Vagina (tissue), 2 donors: ENCODE data around the gene FRMD4A. TPM values are rescaled to one million over a fixed set of nuclear protein-coding genes. Genes with fewer than 3 reads are reported as not detected.

Experiments used
- DNase-seq, 2 donors: peaks; one replicate each; pipeline ENCODE4 v3.0.0-alpha.2; 2017; ENCODE audit errors: extremely low spot score in 2 of 2
- H3K27ac ChIP-seq: fragments of 200-600 bp; sonication (generic); one replicate; pipeline ENCODE4 v1.5.1; 2019
- H3K27me3 ChIP-seq: fragments of 200-600 bp; sonication (generic); one replicate; pipeline ENCODE4 v1.5.1; 2019
- H3K36me3 ChIP-seq, 2 donors: fragments of 200-600 bp; sonication (generic); one replicate each; pipeline ENCODE4 v1.5.1; 2017 to 2019
- H3K4me1 ChIP-seq: fragments of 200-600 bp; sonication (generic); one replicate; pipeline ENCODE4 v1.5.1; 2019
- H3K4me3 ChIP-seq, 2 donors: fragments of 200-600 bp; sonication (generic); 1 replicate in 1 of 2; 2 replicates in 1 of 2; pipeline ENCODE4 v1.5.1; 2016 to 2019
- H3K9me3 ChIP-seq: fragments of 200-600 bp; sonication (generic); one replicate; pipeline ENCODE4 v1.5.1; 2019
- POLR2A ChIP-seq, 2 donors: fragments of 450-650 bp; IDR thresholded peaks; one replicate each; pipeline ENCODE4 v1.6.1; 2017; ENCODE audit warnings: antibody characterized with exemption in 2 of 2, mild to moderate bottlenecking in 2 of 2, moderate library complexity in 2 of 2
- POLR2AphosphoS5 ChIP-seq, 2 donors: sonication (generic); formaldehyde crosslinking; IDR thresholded peaks; one replicate each; pipeline ENCODE4 v1.9.0; 2017; ENCODE audit warnings: antibody characterized with exemption in 2 of 2, mild to moderate bottlenecking in 2 of 2, low read depth in 1 of 2; ENCODE audit not compliant: insufficient read depth in 1 of 2
- intact Hi-C: fragments of 100-400 bp; cut with DNase I; formaldehyde crosslinking; loops from one replicate; pipeline ENCODE4 v1.15.1; 2023
- total RNA-seq: library from RNA; depleted of rRNA; stranded (reverse); fragments of >200 nt; gene quantifications from one replicate; pipeline ENCODE4 v1.2.3, GENCODE V29; 2016
- TF ChIP-seq, protein P1 (sequence below), 3 experiments: fragments of 450-650 bp in 2 of 3; fragments of 200-600 bp in 1 of 3; sonication (generic) in 1 of 3; IDR thresholded peaks; one replicate each; pipeline ENCODE4 v1.5.1; 2017 to 2019; ENCODE audit warnings: antibody characterized with exemption in 3 of 3, mild to moderate bottlenecking in 2 of 3, moderate library complexity in 2 of 3

The FRMD4A gene
- total RNA-seq, 1 donor from 2014 or later, result 24.8 TPM

DNA sequence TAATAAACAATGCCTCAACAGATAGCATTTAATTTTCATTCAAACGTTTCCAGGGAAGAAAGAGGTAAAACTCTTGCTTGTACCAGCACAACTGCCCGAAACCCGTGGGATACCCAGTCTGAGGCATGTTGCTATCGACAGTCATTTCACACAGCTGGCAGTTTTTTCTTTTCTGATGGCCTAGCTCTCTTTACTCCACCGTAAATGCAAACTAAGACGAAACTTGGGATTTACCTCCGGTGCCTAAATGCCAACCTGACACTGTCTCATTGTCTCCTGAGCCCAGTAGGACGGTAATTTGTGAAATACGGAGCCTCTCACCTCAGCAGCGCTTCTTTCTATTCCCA lies 600.4 kb downstream of the FRMD4A start:
- intact Hi-C loops, result no loop called here
- Histone ChIP-seq H3K4me1 (peaks cover under 1% of the 10 kb centered on the region), H3K27me3 (no peaks in the 10 kb centered on the region), H3K36me3 (no peaks in the 10 kb centered on the region), H3K27ac (no peak overlapping the region), H3K9me3 (no peaks in the 10 kb centered on the region), H3K4me3 (no peak overlapping the region)
- TF ChIP-seq POLR2AphosphoS5 (IDR thresholded peaks at IDR 0.05; ENCODE audit: insufficient read depth in 1 of 2, low read depth in 1 of 2) (no peak), POLR2A (IDR thresholded peaks at IDR 0.05) (no peak)
- TF ChIP-seq, protein P1, sequence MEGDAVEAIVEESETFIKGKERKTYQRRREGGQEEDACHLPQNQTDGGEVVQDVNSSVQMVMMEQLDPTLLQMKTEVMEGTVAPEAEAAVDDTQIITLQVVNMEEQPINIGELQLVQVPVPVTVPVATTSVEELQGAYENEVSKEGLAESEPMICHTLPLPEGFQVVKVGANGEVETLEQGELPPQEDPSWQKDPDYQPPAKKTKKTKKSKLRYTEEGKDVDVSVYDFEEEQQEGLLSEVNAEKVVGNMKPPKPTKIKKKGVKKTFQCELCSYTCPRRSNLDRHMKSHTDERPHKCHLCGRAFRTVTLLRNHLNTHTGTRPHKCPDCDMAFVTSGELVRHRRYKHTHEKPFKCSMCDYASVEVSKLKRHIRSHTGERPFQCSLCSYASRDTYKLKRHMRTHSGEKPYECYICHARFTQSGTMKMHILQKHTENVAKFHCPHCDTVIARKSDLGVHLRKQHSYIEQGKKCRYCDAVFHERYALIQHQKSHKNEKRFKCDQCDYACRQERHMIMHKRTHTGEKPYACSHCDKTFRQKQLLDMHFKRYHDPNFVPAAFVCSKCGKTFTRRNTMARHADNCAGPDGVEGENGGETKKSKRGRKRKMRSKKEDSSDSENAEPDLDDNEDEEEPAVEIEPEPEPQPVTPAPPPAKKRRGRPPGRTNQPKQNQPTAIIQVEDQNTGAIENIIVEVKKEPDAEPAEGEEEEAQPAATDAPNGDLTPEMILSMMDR (IDR thresholded peaks at IDR 0.05), result no peak
- no peak for DNase-seq

DNA sequence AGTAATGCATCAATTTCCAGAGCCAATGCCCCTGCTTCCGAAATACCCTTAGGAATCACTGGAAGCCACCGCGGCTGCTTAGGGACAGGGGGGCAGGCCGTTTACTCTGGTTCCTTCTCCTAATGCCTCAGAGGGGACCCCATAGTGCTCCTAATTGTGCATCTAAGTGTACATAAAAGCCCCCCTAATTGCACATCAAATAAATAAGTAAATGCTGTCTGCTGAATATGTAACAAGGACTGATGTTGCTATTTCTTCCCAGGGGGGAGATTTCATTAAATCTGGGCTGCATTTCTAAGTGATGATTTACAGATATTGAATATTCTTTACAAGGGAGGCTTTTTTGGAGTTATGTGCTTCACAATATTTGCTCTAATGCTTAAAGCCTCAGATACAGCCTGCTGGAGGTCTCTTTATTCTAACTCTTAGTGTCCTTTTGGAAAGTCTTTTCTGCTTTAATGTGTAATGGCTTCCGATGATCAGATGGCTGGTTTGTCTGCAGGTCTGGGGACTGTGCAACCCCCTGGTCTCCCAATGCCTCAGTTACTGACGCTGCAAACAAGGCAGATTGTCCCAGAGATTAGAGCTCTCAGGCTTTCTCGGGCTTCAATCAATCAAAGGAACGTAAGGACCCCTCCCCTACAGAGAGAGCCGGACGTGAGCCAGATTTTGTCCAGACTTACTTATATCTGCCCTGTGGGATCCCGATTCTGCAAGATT lies 601.0 kb downstream of the FRMD4A start:
- Histone ChIP-seq H3K4me1 (peaks cover 6% of the 10 kb centered on the region), H3K36me3 (no peaks in the 10 kb centered on the region), H3K27me3 (no peaks in the 10 kb centered on the region), H3K27ac (no peak overlapping the region), H3K9me3 (no peaks in the 10 kb centered on the region), H3K4me3 (no peak overlapping the region)
- intact Hi-C loops, result no loop called here
- no peak for DNase-seq
- TF ChIP-seq POLR2A (IDR thresholded peaks at IDR 0.05) (no peak), POLR2AphosphoS5 (IDR thresholded peaks at IDR 0.05; ENCODE audit: insufficient read depth in 1 of 2, low read depth in 1 of 2) (no peak)
- TF ChIP-seq, protein P1 (IDR thresholded peaks at IDR 0.05), result no peak

DNA sequence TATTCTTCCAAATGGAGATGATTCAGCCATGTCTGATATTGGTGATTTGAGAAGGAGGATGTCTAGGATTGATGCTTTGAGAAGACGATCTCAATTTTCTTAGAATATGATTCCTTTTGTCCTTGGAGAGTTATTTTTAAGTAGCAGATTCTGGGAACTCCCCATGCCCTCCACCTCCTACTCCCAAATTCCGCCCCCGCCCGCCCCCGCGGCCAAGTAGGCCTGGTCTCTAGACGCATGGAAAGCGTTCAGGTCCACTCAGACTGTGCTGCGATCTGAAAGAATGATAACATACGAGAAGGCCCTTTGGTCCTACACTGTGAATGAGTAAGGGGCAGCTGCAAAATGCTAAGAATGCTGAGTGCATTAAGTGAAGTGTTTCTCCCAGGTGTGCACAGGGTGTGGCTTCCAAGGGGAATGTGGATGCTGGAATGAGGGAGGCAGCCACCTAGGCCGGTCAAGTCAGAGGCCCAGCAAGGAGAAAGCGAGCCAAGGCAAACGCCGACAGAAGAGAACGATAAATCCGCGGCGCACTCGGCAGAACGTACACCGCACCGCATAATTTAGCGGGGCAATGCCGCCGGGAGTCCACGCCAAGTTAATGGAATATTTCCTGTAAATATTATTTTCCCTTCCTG lies 601.7 kb downstream of the FRMD4A start:
- TF ChIP-seq POLR2A (IDR thresholded peaks at IDR 0.05) (no peak), POLR2AphosphoS5 (IDR thresholded peaks at IDR 0.05; ENCODE audit: insufficient read depth in 1 of 2, low read depth in 1 of 2) (no peak)
- TF ChIP-seq, protein P1 (IDR thresholded peaks at IDR 0.05), result no peak
- no peaks in the 10 kb centered on the region for H3K27me3 ChIP-seq
- H3K4me1 ChIP-seq, result peaks cover 7% of the 10 kb centered on the region
- H3K9me3 ChIP-seq, result no peaks in the 10 kb centered on the region
- intact Hi-C loops, result no loop called here
- H3K4me3 ChIP-seq, result no peak overlapping the region
- no peak for DNase-seq
- no peaks in the 10 kb centered on the region for H3K36me3 ChIP-seq
- no peak overlapping the region for H3K27ac ChIP-seq

DNA sequence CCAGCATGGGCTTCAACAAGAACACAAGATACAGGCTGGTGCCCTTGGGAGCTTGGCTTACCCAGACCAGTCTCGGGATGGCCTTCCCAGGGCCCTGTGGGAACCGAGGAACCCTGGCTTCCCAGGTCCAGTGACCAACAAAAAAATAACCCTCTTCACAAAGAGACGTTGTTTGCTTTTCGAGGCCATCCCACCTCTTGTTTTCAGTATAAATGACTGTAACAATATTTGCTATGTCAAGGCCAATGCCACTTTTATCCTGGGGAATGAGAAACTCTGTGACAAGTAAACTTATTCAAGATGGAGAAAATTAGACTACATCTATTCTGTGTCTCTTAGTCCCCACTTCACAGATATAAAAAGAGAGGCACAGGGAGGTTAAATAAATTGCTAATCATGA lies 605.1 kb downstream of the FRMD4A start:
- no peaks in the 10 kb centered on the region for H3K9me3 ChIP-seq
- no peaks in the 10 kb centered on the region for H3K27me3 ChIP-seq
- DNase-seq, result no peak
- H3K27ac ChIP-seq, result no peak overlapping the region
- no peaks in the 10 kb centered on the region for H3K36me3 ChIP-seq
- intact Hi-C loops, result no loop called here
- peaks cover 7% of the 10 kb centered on the region for H3K4me1 ChIP-seq
- no peak overlapping the region for H3K4me3 ChIP-seq
- TF ChIP-seq, protein P1 (IDR thresholded peaks at IDR 0.05), result no peak
- TF ChIP-seq POLR2AphosphoS5 (IDR thresholded peaks at IDR 0.05; ENCODE audit: insufficient read depth in 1 of 2, low read depth in 1 of 2) (no peak), POLR2A (IDR thresholded peaks at IDR 0.05) (no peak)

DNA sequence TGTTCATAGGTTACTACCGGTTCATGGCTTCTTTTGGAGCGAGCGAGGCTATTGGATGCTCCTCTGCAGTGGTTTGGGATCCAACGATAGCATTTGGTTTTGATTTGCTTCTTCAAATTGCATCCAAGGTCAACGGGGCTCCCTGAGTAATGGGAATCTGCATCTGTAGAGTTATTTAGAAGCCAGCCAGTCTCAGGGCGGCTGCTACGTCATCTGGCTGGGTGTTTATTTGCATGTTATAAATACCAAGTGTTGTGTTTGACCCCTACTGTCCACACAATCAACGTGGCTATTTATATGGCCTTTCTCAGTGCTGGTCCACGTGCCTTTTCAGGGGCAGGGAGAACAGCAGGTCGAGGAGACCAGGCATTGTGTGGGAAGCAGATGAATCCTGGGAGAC lies 606.2 kb downstream of the FRMD4A start:
- H3K4me3 ChIP-seq, result no peak overlapping the region
- no peak overlapping the region for H3K27ac ChIP-seq
- TF ChIP-seq POLR2AphosphoS5 (IDR thresholded peaks at IDR 0.05; ENCODE audit: insufficient read depth in 1 of 2, low read depth in 1 of 2) (no peak), POLR2A (IDR thresholded peaks at IDR 0.05) (no peak)
- TF ChIP-seq, protein P1 (IDR thresholded peaks at IDR 0.05), result no peak
- H3K36me3 ChIP-seq, result no peaks in the 10 kb centered on the region
- intact Hi-C loops, result no loop called here
- DNase-seq, result no peak
- H3K27me3 ChIP-seq, result no peaks in the 10 kb centered on the region
- peaks cover 8% of the 10 kb centered on the region for H3K4me1 ChIP-seq
- H3K9me3 ChIP-seq, result no peaks in the 10 kb centered on the region
